A673 (cell line): ENCODE results near the gene THOC6. TPM values are rescaled to one million over a fixed set of nuclear protein-coding genes. Genes with fewer than 3 reads are reported as not detected.

Experiments used
- BruUV-seq: library from RNA; stranded (reverse); fragments of 400-500 nt; replicated peaks from 2 replicates; lab custom pipeline; 2021; lab: Mats Ljungman, UMichigan
- CTCF ChIA-PET: fragments of 300-600 bp; sonication (Branson Sonifier 250); formaldehyde crosslinking; loops from one replicate; lab custom pipeline; 2022; ENCODE audit warnings: antibody characterized with exemption; lab: Charles Lee
- POLR2A ChIA-PET: fragments of 300-600 bp; sonication (Branson Sonifier 250); formaldehyde crosslinking; loops from one replicate; lab custom pipeline; 2022; ENCODE audit warnings: antibody characterized with exemption; ENCODE audit not compliant: low non-redundant PET; lab: Charles Lee
- DNase-seq: peaks from one replicate; pipeline ENCODE4 v3.0.0-alpha.2; 2015; ENCODE audit warnings: low spot score
- H3K27ac ChIP-seq: fragments of 200-600 bp; sonication (generic); 2 replicates; pipeline ENCODE4 v1.5.1; 2016; ENCODE audit warnings: mixed run types, low read depth, mild to moderate bottlenecking, mixed read lengths, antibody characterized with exemption, low read length; ENCODE audit not compliant: poor library complexity, severe bottlenecking
- H3K27me3 ChIP-seq: fragments of 200-600 bp; sonication (generic); replicated peaks from 2 replicates; pipeline ENCODE4 v1.6.1; 2017; ENCODE audit warnings: mixed run types, low read depth, mild to moderate bottlenecking, mixed read lengths, antibody characterized with exemption, low read length; ENCODE audit not compliant: insufficient read depth, poor library complexity
- H3K36me3 ChIP-seq: fragments of 200-600 bp; sonication (generic); 2 replicates; pipeline ENCODE4 v1.6.1; 2016; ENCODE audit warnings: mixed run types, mild to moderate bottlenecking, mixed read lengths, antibody characterized with exemption, low read length; ENCODE audit not compliant: insufficient read depth, poor library complexity, severe bottlenecking
- H3K4me1 ChIP-seq: fragments of 200-600 bp; sonication (generic); 2 replicates; pipeline ENCODE4 v1.6.1; 2017; ENCODE audit warnings: mixed run types, mild to moderate bottlenecking, mixed read lengths, antibody characterized with exemption, low read length; ENCODE audit not compliant: insufficient read depth, poor library complexity, severe bottlenecking
- H3K4me3 ChIP-seq: fragments of 200-600 bp; sonication (generic); 2 replicates; pipeline ENCODE4 v1.5.1; 2016; ENCODE audit warnings: low read depth, mixed run types, mild to moderate bottlenecking, mixed read lengths, low read length; ENCODE audit not compliant: poor library complexity, severe bottlenecking
- H3K9me3 ChIP-seq: fragments of 200-600 bp; sonication (generic); 2 replicates; pipeline ENCODE4 v1.6.1; 2016; ENCODE audit warnings: mixed run types, low read depth, mild to moderate bottlenecking, mixed read lengths, antibody characterized with exemption, low read length; ENCODE audit not compliant: poor library complexity, severe bottlenecking
- CTCF ChIP-seq: fragments of 300-800, 200-600 bp; sonication (generic); conservative IDR thresholded peaks from 2 replicates; pipeline ENCODE4 v1.5.1; 2017; ENCODE audit warnings: low read depth, mild to moderate bottlenecking, antibody characterized with exemption, low read length, moderate library complexity, mixed read lengths
- EZH2 ChIP-seq: fragments of 200-600 bp; sonication (generic); IDR thresholded peaks from 2 replicates; pipeline ENCODE4 v1.6.1; 2017; ENCODE audit warnings: borderline replicate concordance, low read depth, mild to moderate bottlenecking, mixed read lengths, antibody characterized with exemption, low read length; ENCODE audit not compliant: poor library complexity, severe bottlenecking
- intact Hi-C: fragments of 100-400 bp; cut with micrococcal nuclease; formaldehyde crosslinking; loops from one replicate; pipeline ENCODE4 v1.10.0; 2022; ENCODE audit not compliant: unreplicated experiment
- total RNA-seq: library from RNA; stranded (reverse); gene quantifications from 2 replicates; pipeline ENCODE4 v1.2.3, GENCODE V29; 2021

Gene THOC6
- total RNA-seq, 1 experiment from 2014 or later: 59.3 TPM

- Histone ChIP-seq H3K4me3 (no peak overlapping the region), H3K27me3 (no peaks in the 10 kb centered on the region), H3K36me3 (no peaks in the 10 kb centered on the region), H3K9me3 (no peaks in the 10 kb centered on the region), H3K4me1 (peaks cover 10% of the 10 kb centered on the region), H3K27ac (no peak overlapping the region)
- BruUV-seq: no TSS peak
- intact Hi-C loops: no loop called here
- TF ChIP-seq EZH2 (no peak), CTCF (peak; percentile 72)
- CTCF ChIA-PET: no interaction called here
- peak; percentile 88 for DNase-seq
- POLR2A ChIA-PET: no interaction called here
These were observed 40.1 kb upstream of the THOC6 start for GRCh38 chr16:2983706-2984136.

- ChIA-PET CTCF (no interaction called here), POLR2A (no interaction called here)
- Histone ChIP-seq H3K36me3 (no peaks in the 10 kb centered on the region), H3K4me1 (peaks cover 4% of the 10 kb centered on the region), H3K4me3 (no peak overlapping the region), H3K9me3 (no peaks in the 10 kb centered on the region), H3K27me3 (no peaks in the 10 kb centered on the region), H3K27ac (no peak overlapping the region)
- TF ChIP-seq CTCF (no peak), EZH2 (no peak)
- no TSS peak for BruUV-seq
- no peak for DNase-seq
- intact Hi-C loops: no loop called here
These were observed 38.4 kb upstream of the THOC6 start for GRCh38 chr16:2985462-2985861.

GRCh38 chr16:2985893-2986355 lies 37.9 kb upstream of the THOC6 start:
- Histone ChIP-seq H3K9me3 (no peaks in the 10 kb centered on the region), H3K4me3 (no peak overlapping the region), H3K36me3 (no peaks in the 10 kb centered on the region), H3K27me3 (no peaks in the 10 kb centered on the region), H3K27ac (no peak overlapping the region), H3K4me1 (peaks cover 2% of the 10 kb centered on the region)
- TF ChIP-seq CTCF: no peak
- TF ChIP-seq EZH2: no peak
- no peak for DNase-seq
- CTCF ChIA-PET: no interaction called here
- no TSS peak for BruUV-seq
- intact Hi-C loops: no loop called here
- POLR2A ChIA-PET: no interaction called here
